Ishikawa (cell line): Measurements from ENCODE around the gene PNN.

Experiments used
- CEBPB ChIP-seq: IDR thresholded peaks from 2 replicates; pipeline ENCODE4 v1.6.1; 2012
- CREB1 ChIP-seq: IDR thresholded peaks from 2 replicates; pipeline ENCODE4 v1.6.1; 2012; ENCODE audit warnings: low read depth
- EGR1 ChIP-seq: IDR thresholded peaks from 2 replicates; pipeline ENCODE4 v1.6.1; 2012
- EP300 ChIP-seq: IDR thresholded peaks from 2 replicates; pipeline ENCODE4 v1.6.1; 2012; ENCODE audit warnings: borderline replicate concordance
- FOXM1 ChIP-seq: IDR thresholded peaks from 2 replicates; pipeline ENCODE4 v1.6.1; 2012; ENCODE audit warnings: low read depth, borderline replicate concordance
- MAX ChIP-seq: IDR thresholded peaks from 2 replicates; pipeline ENCODE4 v1.6.1; 2012
- NFIC ChIP-seq: IDR thresholded peaks from 2 replicates; pipeline ENCODE4 v1.6.1; 2012
- RAD21 ChIP-seq: IDR thresholded peaks from 2 replicates; pipeline ENCODE4 v1.6.1; 2012; ENCODE audit warnings: low read depth
- REST ChIP-seq: IDR thresholded peaks from 2 replicates; pipeline ENCODE4 v1.6.1; 2012; ENCODE audit warnings: low read depth, mild to moderate bottlenecking
- TAF1 ChIP-seq: IDR thresholded peaks from 2 replicates; pipeline ENCODE4 v1.6.1; 2012; ENCODE audit warnings: low read depth, mild to moderate bottlenecking
- TCF12 ChIP-seq: IDR thresholded peaks from 2 replicates; pipeline ENCODE4 v1.6.1; 2012; ENCODE audit warnings: low read depth
- TEAD4 ChIP-seq: IDR thresholded peaks from 2 replicates; pipeline ENCODE4 v1.6.1; 2012
- USF1 ChIP-seq: IDR thresholded peaks from 2 replicates; pipeline ENCODE4 v1.6.1; 2012
- YY1 ChIP-seq: IDR thresholded peaks from 2 replicates; pipeline ENCODE4 v1.6.1; 2012; ENCODE audit warnings: low read depth
- ZBTB7A ChIP-seq: IDR thresholded peaks from 2 replicates; pipeline ENCODE4 v1.6.1; 2012; ENCODE audit warnings: low read depth

Gene PNN

GRCh38 chr14:39218171-39218769 is 43.2 kb downstream of the PNN start:
- no peak for TF ChIP-seq YY1
- no peak for TF ChIP-seq CEBPB
- no peak for TF ChIP-seq RAD21
- no peak for TF ChIP-seq EGR1

GRCh38 chr14:39219075-39219499 is 44.0 kb downstream of the PNN start:
- TF ChIP-seq ZBTB7A, result no peak
- TF ChIP-seq EP300, result no peak
- TF ChIP-seq MAX, result no peak
- TF ChIP-seq TEAD4, result no peak
- TF ChIP-seq RAD21, result no peak
- TF ChIP-seq TAF1, result no peak
- no peak for TF ChIP-seq CREB1
- TF ChIP-seq EGR1, result no peak
- no peak for TF ChIP-seq USF1

GRCh38 chr14:39228044-39228443 is 53.0 kb downstream of the PNN start:
- TF ChIP-seq RAD21 (no peak), TAF1 (no peak), MAX (no peak), ZBTB7A (no peak), CREB1 (no peak), CEBPB (no peak), FOXM1 (no peak), EGR1 (no peak), TEAD4 (no peak), YY1 (no peak), TCF12 (no peak), REST (no peak), NFIC (no peak), EP300 (no peak), USF1 (no peak)

- TF ChIP-seq CEBPB, result no peak
These were observed 53.6 kb downstream of the PNN start for GRCh38 chr14:39228509-39229221.

- TF ChIP-seq ZBTB7A (no peak), TAF1 (no peak), FOXM1 (no peak), USF1 (no peak), RAD21 (no peak)
These were observed 54.1 kb downstream of the PNN start for GRCh38 chr14:39229222-39229543.

GRCh38 chr14:39229601-39230110 is 54.6 kb downstream of the PNN start:
- TF ChIP-seq REST, result no peak
- no peak for TF ChIP-seq CREB1
- no peak for TF ChIP-seq USF1
- no peak for TF ChIP-seq ZBTB7A
- TF ChIP-seq CEBPB, result no peak
- no peak for TF ChIP-seq EP300
- no peak for TF ChIP-seq FOXM1
- TF ChIP-seq YY1, result no peak
- no peak for TF ChIP-seq NFIC
